ENCODE measurements around the gene SRRM2.

GRCh38 chr16:2752850-2753732 is 653 bp downstream of the SRRM2 start:
- no peak for TF ChIP-seq CTCF (IDR thresholded peaks at IDR 0.05; ENCODE audit: insufficient read depth, low read depth, low read length)
- no peak for TF ChIP-seq EZH2 (IDR thresholded peaks at IDR 0.05; ENCODE audit: insufficient read depth, low read length)
